KOPT-K1 (cell line): ENCODE data around the gene C10orf105.

ENCODE experiments used
- H3K27ac ChIP-seq: fragments of 200-600 bp; sonication (generic); 2 replicates; pipeline ENCODE4 v1.5.1; 2016; ENCODE audit warnings: antibody characterized with exemption, mild to moderate bottlenecking, low read depth, low read length; ENCODE audit not compliant: poor library complexity, severe bottlenecking
- H3K36me3 ChIP-seq: fragments of 200-600 bp; sonication (generic); 2 replicates; pipeline ENCODE4 v1.5.1; 2017; ENCODE audit warnings: antibody characterized with exemption, mild to moderate bottlenecking, low read length, moderate library complexity; ENCODE audit not compliant: insufficient read depth
- H3K9me3 ChIP-seq: fragments of 200-600 bp; sonication (generic); 2 replicates; pipeline ENCODE4 v1.5.1; 2017; ENCODE audit warnings: antibody characterized with exemption, low read length, mild to moderate bottlenecking; ENCODE audit not compliant: insufficient read depth, poor library complexity, severe bottlenecking

C10orf105 gene

DNA sequence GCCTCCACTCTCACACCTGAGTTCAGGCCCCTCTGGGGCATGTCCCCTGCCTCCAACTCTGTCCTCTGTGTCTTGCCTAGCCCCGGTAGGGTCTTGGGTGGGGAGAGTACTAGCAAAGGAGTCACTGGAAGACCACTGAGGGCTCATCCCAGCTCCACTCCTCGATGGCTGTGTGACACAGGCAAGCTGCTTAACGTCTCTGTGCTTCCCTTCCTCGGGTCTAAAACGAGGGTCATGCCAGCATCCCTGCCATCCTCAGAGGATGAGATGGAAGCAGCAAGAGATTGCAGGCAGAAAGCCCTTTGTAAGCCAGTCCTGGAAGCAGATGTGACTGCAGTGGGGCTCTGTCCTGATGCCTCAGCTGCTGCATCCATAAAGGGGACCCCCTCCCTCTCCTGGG, 15.2 kb upstream of the C10orf105 start:
- Histone ChIP-seq H3K27ac (peak overlapping the region; percentile 89), H3K36me3 (no peaks in the 10 kb centered on the region), H3K9me3 (no peaks in the 10 kb centered on the region)

DNA sequence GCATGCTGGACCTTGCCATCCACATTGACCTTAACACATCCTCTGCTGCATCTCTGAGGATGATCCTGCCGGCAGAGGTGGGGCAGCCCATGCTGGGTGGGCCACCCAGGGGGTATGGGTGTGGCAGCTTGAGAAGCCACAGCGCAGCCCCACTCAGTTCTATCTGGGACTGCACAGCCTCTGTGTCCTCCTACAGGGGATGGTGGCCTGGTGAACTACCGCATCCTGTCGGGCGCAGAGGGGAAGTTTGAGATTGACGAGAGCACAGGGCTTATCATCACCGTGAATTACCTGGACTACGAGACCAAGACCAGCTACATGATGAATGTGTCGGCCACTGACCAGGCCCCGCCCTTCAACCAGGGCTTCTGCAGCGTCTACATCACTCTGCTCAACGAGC, 12.2 kb upstream of the C10orf105 start:
- Histone ChIP-seq H3K36me3 (no peaks in the 10 kb centered on the region), H3K9me3 (no peaks in the 10 kb centered on the region), H3K27ac (no peak overlapping the region)

DNA sequence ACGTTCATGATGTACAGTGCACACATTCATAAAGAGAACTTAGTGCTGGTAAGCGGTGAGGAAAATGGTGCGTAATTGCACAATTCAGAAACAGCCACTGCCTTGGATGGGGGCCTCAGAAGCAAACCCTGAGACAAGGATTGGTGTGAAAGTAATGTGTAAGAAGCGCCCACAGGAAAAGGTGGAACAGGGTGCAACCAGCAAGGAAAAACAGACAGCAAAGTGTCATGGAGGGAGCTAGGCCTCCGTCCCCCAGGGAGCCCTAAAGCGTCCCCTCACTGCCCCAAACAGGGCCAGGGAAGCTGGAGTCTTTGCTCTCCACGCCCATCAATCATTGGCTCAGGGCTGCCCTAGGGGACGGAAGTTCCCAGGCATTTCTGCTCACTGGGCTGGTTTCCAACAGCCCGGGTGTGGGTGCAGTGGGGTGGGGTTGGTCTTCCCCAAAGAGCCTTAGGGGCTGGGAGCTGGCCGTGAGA, 9.6 kb upstream of the C10orf105 start:
- Histone ChIP-seq H3K36me3 (no peaks in the 10 kb centered on the region), H3K27ac (peak overlapping the region; percentile 94), H3K9me3 (no peaks in the 10 kb centered on the region)

DNA sequence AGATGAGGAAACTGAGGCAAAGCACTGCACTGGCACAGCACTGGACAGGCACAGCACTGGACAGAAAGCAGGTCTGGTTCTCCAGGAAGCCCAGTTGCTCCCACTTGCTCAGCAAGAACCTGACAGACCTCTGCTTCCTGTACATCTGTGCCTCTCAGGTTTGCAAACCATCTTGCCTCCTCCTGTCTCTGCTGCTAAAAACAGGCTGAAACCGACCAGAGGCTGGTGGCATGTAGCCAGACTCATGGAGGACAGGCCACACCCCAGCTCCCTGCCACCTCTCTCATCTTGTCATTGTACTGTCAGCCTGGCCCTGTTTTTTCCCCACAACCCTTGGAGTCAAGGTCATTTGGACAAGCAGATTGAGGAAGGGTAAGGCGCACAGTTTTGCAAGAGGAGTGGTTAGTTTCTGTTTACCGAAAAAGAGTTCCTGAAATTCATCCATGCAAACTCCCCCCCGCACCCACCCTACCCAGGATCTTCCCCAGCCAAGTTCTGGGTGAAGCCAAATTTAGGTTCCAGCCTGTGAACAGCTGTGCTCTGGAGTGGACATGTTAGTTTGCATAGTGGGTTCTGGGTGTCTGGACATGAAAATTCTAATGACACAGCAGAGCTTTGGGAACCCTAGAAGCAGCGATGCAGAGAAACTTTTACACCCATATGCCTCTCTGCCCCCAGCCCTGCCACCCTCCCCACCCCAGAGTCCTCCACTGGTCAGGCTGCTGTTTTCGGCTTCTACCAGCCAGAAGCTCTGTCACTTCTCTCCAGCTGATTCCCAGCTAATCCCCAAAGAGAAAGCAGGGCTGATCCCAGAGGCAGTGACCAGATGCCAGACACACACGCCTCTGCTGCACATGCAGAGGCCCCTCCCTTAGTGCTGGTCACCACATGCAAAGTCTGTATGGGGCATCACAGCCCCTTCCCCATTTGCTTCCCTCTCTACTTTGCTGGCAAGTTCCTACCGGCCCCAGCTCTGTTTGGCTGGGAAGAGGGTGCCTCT, 8.5 kb upstream of the C10orf105 start:
- Histone ChIP-seq H3K36me3 (no peaks in the 10 kb centered on the region), H3K9me3 (no peaks in the 10 kb centered on the region), H3K27ac (peak overlapping the region; percentile 94)

DNA sequence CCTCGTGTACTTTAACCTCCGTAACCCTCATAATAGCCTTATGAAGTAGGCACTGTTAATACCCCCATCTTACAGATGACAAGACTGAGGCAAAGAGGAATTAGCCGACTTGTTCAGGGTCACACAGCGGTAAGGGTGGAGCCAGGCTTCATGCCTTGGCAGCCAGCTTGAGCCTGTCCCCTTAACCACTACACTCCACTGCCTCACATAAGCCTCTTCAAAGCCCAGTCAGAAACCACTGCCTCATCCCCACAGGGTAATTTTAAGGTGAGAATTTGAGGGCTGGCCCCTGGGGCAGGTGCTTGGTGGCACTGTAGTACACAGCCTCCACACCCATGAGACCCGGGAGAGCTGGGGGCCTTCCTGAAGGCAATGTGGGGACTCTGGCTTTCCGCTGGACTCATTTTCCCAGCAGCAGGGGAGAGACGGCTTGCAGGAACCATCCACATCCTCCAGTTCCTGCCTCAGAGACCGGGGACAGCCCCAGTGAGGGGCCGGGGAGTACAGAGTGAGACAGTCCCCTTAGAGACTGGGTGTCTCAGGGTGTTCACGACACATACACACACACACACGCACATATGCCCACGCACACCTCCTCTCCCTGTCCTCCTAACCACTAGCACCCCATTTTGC, 7.6 kb upstream of the C10orf105 start:
- H3K36me3 ChIP-seq: no peaks in the 10 kb centered on the region
- H3K27ac ChIP-seq: peak overlapping the region; percentile 94
- H3K9me3 ChIP-seq: no peaks in the 10 kb centered on the region

DNA sequence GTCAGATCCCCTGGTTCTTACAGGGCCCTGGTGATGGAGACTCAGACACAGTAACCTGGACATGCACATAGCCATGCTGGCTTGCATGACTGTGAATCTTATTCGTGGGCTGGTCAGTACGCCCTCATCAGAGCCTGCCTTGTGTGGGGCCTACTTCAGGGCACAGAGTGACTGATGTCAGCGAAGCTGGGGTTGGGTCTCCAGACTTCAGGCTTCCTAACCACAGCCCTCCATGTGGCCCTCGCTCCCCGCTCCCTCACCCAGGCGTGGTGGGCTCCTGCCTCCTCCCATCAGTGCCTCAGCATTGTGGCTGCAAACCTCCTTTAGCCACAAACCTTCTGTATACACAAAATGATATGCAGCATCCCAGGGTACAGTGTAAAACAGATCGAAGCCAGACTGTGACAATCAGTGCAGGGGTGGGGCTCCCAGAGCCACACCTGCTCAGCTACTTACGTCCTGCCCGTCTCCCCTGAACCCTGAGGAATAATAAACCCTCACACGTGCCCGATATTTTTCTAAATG, 7.1 kb upstream of the C10orf105 start:
- peak overlapping the region; percentile 94 for H3K27ac ChIP-seq

DNA sequence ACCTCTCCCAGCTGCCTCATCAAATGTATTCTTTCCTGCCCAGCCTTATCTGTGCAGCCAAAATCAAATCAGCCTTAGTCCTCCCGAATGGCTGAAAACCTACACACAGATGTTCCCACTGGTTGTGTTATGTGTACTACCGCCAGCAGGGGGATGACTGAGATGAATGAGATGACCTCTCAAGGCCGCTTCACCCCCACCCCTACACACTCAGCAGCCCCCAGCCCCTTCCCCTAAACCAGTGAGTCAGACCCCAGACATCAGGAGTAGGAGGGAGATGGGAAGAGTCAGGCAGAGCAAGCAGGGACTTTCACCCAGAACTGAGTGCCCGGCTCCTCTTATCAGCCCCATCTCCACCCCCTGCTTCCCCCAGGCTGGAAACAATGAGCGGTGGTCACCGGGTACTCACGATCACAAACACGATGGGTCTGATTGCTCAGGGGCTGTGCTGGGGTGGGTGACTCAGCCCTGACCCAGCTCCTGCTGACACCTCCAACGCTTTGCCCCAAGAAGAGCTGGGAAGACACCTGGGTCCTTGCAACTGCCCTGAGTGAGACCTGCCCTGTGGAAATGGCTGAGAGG, 6.5 kb upstream of the C10orf105 start:
- Histone ChIP-seq H3K36me3 (no peaks in the 10 kb centered on the region), H3K27ac (peak overlapping the region; percentile 94)

More for the DNA sequence above, 7.1 kb upstream of the C10orf105 start:
- no peaks in the 10 kb centered on the region for H3K9me3 ChIP-seq
- H3K36me3 ChIP-seq: no peaks in the 10 kb centered on the region

DNA sequence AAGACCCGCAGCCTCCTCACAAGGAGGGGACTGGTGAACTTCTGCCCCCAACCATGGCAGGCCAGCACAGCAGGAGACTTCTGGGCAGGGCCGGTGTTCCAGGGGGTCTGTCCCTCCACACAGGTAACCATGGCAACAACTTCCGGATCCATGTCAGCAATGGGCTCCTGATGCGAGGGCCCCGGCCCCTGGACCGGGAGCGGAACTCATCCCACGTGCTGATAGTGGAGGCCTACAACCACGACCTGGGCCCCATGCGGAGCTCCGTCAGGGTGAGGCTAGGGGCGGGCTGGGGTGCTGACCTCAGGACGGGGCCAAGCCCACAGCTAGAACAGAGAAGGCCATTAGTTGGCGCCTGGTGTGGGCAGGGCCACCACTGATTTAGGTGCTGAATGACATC, 5.7 kb upstream of the C10orf105 start:
- no peaks in the 10 kb centered on the region for H3K36me3 ChIP-seq
- H3K27ac ChIP-seq: peak overlapping the region; percentile 94

More for the DNA sequence above, 6.5 kb upstream of the C10orf105 start:
- no peaks in the 10 kb centered on the region for H3K9me3 ChIP-seq

DNA sequence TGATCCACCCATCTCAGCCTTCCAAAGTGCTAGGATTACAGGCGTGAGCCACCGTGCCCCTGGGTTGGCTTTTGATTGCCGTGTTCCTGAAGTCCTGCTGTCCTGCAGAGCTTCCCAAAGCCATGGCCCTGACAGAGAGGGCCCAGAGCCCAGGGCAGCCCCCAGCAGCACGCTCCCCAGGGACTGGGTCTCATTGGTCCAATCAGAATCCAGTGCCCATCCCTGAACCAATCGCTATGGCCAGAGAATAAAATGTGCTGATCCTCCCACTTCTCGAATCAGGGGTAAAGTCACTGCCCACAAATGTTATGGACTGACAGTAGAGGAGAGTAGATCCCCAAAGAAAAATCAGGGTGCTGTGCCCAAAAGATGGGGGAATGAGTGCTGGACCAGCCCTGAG, 5.0 kb upstream of the C10orf105 start:
- Histone ChIP-seq H3K36me3 (no peaks in the 10 kb centered on the region), H3K9me3 (no peaks in the 10 kb centered on the region), H3K27ac (no peak overlapping the region)

More for the DNA sequence above, 5.7 kb upstream of the C10orf105 start:
- no peaks in the 10 kb centered on the region for H3K9me3 ChIP-seq

DNA sequence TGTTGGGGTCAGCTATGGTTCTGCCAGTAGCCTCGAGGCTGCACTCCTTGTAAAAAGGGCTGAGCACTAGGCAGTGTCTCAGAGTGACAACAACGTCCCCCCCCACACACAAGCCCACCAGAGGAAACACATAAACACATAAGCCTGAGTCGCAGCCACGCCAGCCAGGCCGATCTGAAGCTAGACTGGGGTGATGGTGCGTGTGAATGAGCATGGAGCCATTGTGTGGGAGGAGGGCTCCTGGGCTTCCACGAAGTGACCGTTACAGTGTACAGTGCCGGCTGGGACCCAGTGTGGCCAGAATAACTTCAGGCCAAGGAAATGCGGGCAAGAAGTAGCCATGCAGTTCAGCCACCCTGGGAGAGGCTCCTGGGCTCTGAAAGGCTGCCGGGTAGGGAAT, 3.7 kb upstream of the C10orf105 start:
- H3K9me3 ChIP-seq: no peaks in the 10 kb centered on the region
- no peak overlapping the region for H3K27ac ChIP-seq
- H3K36me3 ChIP-seq: no peaks in the 10 kb centered on the region

DNA sequence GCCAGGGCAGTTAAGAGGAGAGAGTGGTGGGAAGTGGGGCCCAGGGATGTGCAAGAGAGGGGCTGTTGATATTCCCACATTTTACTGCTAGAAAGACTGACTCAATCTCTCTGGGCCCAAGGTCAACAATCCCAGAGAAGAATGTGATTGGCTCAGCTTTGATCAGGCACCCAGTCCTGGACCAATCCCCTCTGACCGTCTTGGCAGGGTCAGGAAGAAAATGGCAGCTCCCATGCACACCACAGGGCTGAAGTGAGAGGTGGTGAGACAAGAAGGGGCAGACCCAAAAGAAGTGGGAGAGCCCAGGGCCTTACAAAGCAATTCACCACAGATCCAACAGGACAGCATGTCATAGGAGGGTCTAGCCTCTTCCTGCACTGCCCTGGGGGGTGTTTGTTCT, 3.3 kb upstream of the C10orf105 start:
- Histone ChIP-seq H3K27ac (no peak overlapping the region), H3K36me3 (0 out of 2 replicates have a peak, but pooled peaks cover under 1% of the 10 kb centered on the region), H3K9me3 (no peaks in the 10 kb centered on the region)

DNA sequence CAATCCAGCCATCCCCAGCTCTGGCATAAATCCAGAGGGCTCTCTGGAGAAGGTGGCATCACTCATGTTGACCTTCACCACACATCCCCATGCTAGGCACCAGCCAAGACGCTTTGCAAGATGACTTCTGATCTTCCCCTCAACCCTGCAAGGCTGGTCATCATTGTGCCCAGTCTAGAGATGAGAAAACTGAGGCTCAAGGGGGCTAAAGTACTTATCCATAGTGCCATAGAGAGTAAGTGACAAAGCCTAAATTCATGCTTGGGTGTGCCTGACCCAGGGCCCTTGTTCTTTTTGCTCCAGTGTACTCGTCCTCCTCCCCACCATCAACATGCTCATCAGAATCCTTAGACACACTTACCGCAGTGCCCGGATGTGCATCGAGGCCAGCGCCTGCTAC, 1.7 kb upstream of the C10orf105 start:
- H3K9me3 ChIP-seq: no peaks in the 10 kb centered on the region
- peaks cover 12% of the 10 kb centered on the region; the same call in 1 of the 2 replicates for H3K36me3 ChIP-seq

DNA sequence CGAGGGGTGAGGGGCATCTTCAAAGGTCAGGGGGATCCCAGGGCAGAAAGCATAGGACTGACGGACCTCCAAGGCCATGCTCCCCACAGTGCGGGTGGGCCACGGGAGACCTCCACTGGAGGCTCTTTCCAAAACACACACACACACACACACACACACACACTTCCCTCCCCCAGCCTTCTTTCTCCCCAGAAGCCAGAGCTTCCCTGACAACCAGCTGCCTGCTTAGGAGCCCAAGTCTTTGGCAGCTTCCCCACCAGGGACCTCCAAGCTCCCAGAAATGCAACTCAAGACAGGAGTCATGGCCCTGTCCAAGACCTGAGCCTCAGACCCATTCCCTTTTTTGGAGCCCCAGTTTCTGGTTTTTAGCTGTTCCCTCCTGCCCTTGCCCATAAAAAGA, 710 bp upstream of the C10orf105 start:
- Histone ChIP-seq H3K36me3 (peaks cover 22% of the 10 kb centered on the region; the same call in 1 of the 2 replicates), H3K9me3 (no peaks in the 10 kb centered on the region), H3K27ac (no peak overlapping the region)

More for the DNA sequence above, 1.7 kb upstream of the C10orf105 start:
- no peak overlapping the region for H3K27ac ChIP-seq

DNA sequence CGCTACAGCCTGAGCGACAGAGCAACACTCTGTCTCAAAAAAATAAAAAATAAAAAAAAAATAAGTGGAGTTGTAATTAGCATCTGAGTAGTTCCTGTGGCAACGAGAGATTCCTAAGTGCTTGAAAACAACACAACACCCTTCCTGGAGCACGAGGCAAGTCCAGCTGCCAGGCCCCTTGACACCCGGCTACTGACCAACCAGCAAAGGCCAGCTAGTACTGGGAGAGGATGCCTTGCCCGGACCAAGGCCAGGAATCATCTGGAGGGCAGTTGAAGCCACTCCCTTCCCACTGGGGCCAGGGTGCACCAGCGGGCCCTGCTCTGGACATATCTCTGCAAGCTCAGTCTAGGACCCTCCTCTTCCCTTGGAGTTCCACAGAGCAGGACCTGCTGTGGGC, 536 bp downstream of the C10orf105 start:
- H3K27ac ChIP-seq: no peak overlapping the region
- peaks cover 26% of the 10 kb centered on the region; the same call in 1 of the 2 replicates for H3K36me3 ChIP-seq
- H3K9me3 ChIP-seq: no peaks in the 10 kb centered on the region
